AML-193 (cell line): ENCODE measurements around the gene ASTE1.
"Not testable (repeated sequence)": the region's sequence is repeated elsewhere in the genome, so short reads cannot be mapped to it uniquely, and the experiment has no call there.

Experiments used
- DNase-seq, 2 experiments: peaks; one replicate each; lab custom pipeline; 2025; lab: John Stamatoyannopoulos, UW

The ASTE1 gene

GRCh38 chr3:131026321-131027151 is at the start of gene ASTE1, which contains the start of gene NEK11:
ASTE1 (minus strand) TSS chr3:131026825; CDS start chr3:131025306, 1,519 bp downstream.
NEK11 (plus strand) TSS chr3:131026877; CDS start chr3:131029709, 2,832 bp downstream.
- peak; percentile 94 to 96 for DNase-seq

- DNase-seq: no peak
Measured at GRCh38 chr3:131075632-131076328, 49.2 kb upstream of the ASTE1 start.

DNA sequence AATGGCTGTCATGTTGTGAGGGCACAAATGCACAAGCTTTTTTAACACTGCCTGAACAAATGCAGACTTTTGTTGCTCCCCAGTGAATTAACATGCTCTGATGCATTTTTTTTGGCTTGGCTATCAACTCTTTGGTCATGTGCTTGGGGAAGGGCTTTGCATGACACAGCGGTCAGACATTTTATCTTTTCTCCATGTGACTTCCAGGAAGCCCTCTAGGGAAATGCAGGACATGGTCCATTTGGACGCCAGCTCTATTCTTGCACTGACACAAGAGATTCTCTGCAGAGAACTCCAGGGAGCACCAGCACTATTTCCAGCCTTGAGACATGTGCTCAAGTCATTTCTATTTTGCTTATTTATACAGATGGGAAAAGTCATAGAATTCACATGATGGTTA is 46.2 kb upstream of the ASTE1 start:
- DNase-seq: no peak

- peak in 1 of 2 experiments; percentile 14 for DNase-seq
Measured at GRCh38 chr3:131072099-131072559, 45.5 kb upstream of the ASTE1 start.

- no peak for DNase-seq
Measured at GRCh38 chr3:131067983-131068382, 41.4 kb upstream of the ASTE1 start.

DNA sequence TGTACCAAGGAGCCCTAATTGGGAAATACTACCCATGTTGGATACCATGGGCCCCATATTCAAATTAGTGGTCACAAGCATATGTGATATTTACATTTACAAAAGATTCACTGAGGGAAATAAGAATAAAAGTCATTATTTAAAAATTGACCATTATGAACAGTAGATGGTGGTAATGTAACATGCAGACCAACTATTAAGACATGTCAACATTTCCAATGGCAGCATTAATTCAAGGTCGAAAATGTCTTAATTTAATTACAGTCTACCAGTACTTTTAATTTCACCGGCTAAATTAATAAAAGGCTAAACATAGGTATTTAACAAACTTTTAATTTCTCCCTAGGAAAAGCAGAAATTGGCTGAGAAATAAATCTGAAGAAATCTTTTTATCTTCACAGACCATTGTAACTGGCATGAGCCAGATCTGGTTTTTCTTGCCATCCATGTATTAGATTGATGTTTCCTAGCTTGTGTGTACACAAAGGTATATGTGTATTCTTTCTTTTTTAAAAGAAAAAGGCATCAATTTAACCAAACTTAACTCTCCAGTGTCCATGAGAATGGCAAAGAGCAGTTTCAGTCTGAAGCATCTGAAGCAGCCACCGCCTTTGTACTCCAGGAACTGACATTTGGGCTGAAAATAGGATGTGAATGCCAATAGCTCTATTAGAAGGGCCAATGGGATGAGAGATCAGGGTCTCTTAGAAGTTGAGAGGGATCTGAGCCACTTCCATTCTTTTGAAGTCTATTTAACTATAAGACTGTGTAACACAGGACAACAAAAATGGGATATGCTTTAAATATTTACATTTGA is 26.6 kb upstream of the ASTE1 start:
- DNase-seq: peak; percentile 22 to 42

DNA sequence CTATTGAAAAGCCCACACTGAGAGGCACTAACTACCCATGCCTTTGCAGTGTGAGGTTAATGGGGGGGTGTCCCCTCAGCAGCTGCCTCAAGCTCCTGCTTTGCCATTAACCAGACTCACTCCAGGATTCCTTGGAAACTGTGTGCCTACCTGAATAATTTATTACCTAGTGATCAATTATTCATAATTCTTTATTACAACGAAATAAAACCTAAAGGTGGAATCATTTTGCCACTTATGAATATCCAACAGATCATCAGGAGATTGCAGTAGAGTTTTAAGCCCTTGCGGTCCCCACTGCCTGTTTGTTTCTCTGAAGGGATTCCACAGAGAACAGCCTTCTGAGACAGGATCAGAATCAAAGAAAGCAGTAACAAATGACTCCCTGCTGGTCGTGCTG is 23.4 kb upstream of the ASTE1 start:
- DNase-seq: no peak

- DNase-seq: no peak
Measured at GRCh38 chr3:131048030-131048429, 21.4 kb upstream of the ASTE1 start.

DNA sequence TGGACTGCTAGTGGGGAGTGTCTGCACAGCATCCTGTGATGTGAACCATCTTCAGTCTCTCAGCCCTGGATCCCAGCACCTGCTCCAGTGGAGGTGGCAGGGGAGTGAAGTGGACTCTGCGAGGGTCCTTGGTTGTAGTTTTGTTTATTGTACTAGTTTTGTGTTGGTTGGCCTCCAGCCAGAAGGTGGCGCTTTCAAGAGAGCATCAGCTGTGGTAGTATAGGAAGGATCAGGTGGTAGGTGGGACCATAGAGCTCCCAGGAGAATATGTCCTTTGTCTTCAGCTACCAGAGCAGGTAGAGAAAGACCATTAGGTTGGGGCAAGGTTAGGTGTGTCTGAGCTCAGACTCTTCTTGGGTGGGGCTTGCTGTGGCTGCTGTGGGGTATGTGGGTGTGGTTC is 21.0 kb upstream of the ASTE1 start:
- DNase-seq: no peak

GRCh38 chr3:131042271-131042985 is 15.8 kb upstream of the ASTE1 start:
- not testable (repeated sequence) for DNase-seq

- DNase-seq: no peak
Measured at GRCh38 chr3:131038326-131038725, 11.7 kb upstream of the ASTE1 start.

GRCh38 chr3:131036986-131037385 is 10.4 kb upstream of the ASTE1 start:
- no peak for DNase-seq

GRCh38 chr3:131036200-131036816 is 9.7 kb upstream of the ASTE1 start:
- no peak for DNase-seq

GRCh38 chr3:131033480-131034080 is 7.0 kb upstream of the ASTE1 start:
- peak; percentile 74 to 76 for DNase-seq

DNA sequence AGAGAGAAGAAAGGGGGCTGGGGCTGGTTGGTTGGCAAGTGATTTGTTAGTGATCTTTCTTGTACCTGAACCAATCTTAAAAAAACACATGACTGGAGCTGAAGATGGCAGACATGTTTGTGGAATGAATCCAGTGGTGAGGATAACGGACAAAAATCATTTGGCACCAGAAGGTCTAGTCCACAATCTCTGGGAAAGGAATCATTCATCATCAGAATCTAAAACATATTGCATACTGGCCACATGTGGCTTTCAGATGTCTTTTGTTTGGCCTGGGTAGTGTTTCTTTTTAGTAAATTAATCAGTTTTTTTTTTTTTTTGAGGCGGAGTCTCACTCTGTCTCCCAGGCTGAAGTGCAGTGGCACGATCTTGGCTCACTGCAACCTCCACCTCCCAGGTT is 5.0 kb upstream of the ASTE1 start:
- DNase-seq: no peak

DNA sequence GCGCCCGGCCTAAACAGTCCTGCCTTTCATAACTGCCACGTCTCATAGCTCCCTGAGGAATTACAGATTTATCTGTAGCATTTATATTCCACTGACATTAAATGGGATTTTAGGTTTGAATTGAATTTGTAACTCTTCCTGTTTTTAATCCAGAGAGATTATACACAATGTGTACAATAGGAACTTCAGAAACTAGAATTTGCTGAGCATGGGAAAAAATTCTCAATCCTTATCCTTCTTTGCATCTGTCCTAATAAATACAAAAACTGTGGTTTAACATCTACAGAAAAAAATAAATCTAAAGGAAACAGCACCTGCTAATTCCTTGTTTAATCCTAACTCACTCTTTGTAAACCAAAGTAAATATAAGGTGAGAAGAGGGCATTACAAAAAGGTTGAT is 2.2 kb upstream of the ASTE1 start:
- DNase-seq: no peak

GRCh38 chr3:131025539-131025938 is 1.1 kb downstream of the ASTE1 start:
- DNase-seq: no peak

DNA sequence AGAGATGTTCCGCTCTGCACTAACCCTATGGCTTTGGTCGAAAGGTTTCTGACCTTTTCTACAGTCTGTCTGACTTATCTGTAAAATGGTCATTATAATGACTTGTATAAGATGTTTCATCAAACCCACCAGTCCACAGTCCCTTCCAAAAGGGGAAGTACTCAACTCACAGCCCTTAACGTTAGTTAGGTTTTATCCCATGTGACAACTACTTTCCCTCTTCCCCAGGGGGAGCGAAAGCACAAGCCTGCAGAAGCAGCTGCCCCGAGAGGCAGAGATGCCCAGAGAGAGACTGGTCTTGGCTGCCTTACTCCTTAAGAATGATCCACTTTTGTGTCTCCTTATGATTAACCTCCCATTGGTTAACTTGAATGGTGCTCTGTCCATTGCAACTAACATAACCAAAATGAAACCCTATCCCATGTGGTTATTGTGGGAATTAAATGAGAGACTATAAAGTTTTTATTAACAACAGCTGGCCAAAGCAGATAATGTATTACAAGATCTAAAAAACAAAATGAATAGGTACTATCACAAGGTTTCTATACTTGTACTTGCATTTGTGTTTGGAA is 6.4 kb downstream of the ASTE1 start:
- DNase-seq: peak; percentile 94 to 95

DNA sequence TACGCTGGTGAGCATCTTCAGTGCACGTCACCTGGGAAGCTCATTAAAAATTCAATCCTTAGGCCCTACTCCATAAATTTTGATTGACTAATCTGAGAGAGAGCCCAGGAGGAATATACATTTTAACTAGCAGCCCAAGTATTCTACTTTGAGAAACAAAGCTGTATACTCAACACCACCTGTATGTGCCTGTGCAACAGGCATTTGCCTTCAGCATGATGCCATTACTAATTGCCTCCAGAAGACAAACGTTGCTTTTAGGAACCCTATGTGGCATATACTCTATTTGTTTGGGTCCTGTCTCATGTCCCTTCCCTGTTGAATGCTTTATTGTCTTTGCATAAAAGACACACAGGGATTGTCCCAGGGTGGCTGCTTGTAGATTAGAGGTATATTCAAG is 7.7 kb downstream of the ASTE1 start:
- DNase-seq: no peak

DNA sequence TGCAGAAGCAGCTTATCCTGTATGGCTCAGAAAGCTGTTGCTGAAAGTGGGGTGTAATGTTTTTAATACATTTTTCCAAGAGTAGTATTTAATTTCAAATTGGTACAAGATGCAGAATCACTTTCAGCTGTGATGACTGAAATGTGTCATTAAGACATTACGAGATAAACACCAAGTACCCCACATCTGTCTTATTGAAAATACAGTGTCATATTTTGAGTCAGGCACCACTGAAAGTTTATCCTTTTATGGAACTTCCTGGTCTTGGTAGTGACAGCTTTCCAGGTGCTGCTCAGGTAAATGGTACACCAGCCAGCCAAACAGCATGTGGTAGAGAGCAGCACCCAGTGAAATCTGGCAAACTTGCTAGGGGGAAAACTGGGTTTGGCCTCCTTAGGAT is 16.9 kb downstream of the ASTE1 start:
- no peak for DNase-seq
